HK-2 (cell line): Measurements from ENCODE around the gene TRO.

Experiments used
- DNase-seq: peaks from one replicate; pipeline ENCODE4 v3.0.0-alpha.2; 2018; ENCODE audit not compliant: unreplicated experiment

The TRO gene

GRCh38 chrX:54950730-54951375, 30.2 kb downstream of the TRO start:
- no peak for DNase-seq

GRCh38 chrX:54961750-54962149, 41.1 kb downstream of the TRO start:
- no peak for DNase-seq

- no peak for DNase-seq
Measured at GRCh38 chrX:54964766-54965497, 44.3 kb downstream of the TRO start.

- DNase-seq: no peak
Measured at GRCh38 chrX:54977387-54977786, 56.8 kb downstream of the TRO start.

GRCh38 chrX:54978448-54978847, 57.8 kb downstream of the TRO start:
- no peak for DNase-seq

GRCh38 chrX:54979432-54979831, 58.8 kb downstream of the TRO start:
- no peak for DNase-seq

- DNase-seq: no peak
Measured at GRCh38 chrX:54980334-54980733, 59.7 kb downstream of the TRO start.
